Spleen (tissue), 11 donors: ENCODE results near the gene CDHR2. TPM values are rescaled to one million over a fixed set of nuclear protein-coding genes. Genes with fewer than 3 reads are reported as not detected.

Experiments
- DNase-seq: peaks from one replicate; pipeline ENCODE4 v3.0.0-alpha.2; 2020
- H3K27ac ChIP-seq, 8 donors: fragments of 200-600 bp; sonication (generic) in 7 of 8; 1 replicate in 4 of 8; 2 replicates in 4 of 8; pipeline versions ENCODE4 v1.5.0 to v1.8.0; 2016 to 2021; ENCODE audit warnings: inconsistent platforms in 4 of 8, mild to moderate bottlenecking in 4 of 8, moderate library complexity in 1 of 8
- H3K27me3 ChIP-seq, 7 donors: fragments of 200-600 bp; sonication (generic) in 6 of 7; replicated peaks in 1 of 7; 1 replicate in 4 of 7; 2 replicates in 3 of 7; pipeline versions ENCODE4 v1.5.0 to v1.8.0; 2016 to 2021; ENCODE audit warnings: inconsistent platforms in 3 of 7, mild to moderate bottlenecking in 1 of 7
- H3K36me3 ChIP-seq, 6 donors: fragments of 200-600 bp; sonication (generic) in 5 of 6; 1 replicate in 4 of 6; 2 replicates in 2 of 6; pipeline versions ENCODE4 v1.5.0 to v1.8.0; 2016 to 2021; ENCODE audit warnings: inconsistent platforms in 2 of 6
- H3K4me1 ChIP-seq, 6 donors: fragments of 200-600 bp; sonication (generic) in 5 of 6; 1 replicate in 3 of 6; 2 replicates in 3 of 6; pipeline versions ENCODE4 v1.5.0 to v1.8.0; 2016 to 2021; ENCODE audit warnings: inconsistent platforms in 3 of 6
- H3K4me3 ChIP-seq, 8 donors: fragments of 200-600 bp; sonication (generic) in 7 of 8; 1 replicate in 4 of 8; 2 replicates in 4 of 8; pipeline versions ENCODE4 v1.5.0 to v1.8.0; 2016 to 2021; ENCODE audit warnings: inconsistent platforms in 4 of 8, mild to moderate bottlenecking in 4 of 8, moderate library complexity in 2 of 8
- H3K9me3 ChIP-seq, 8 donors: fragments of 200-600 bp; sonication (generic) in 7 of 8; 1 replicate in 4 of 8; 2 replicates in 4 of 8; pipeline versions ENCODE4 v1.5.0 to v1.8.0; 2016 to 2021; ENCODE audit warnings: inconsistent platforms in 4 of 8
- POLR2A ChIP-seq, 3 donors: fragments of 450-650 bp; IDR thresholded peaks; one replicate each; pipeline ENCODE4 v1.5.1; 2017; ENCODE audit warnings: antibody characterized with exemption in 3 of 3, mild to moderate bottlenecking in 1 of 3
- POLR2AphosphoS5 ChIP-seq, 3 donors: sonication (generic); formaldehyde crosslinking; IDR thresholded peaks; one replicate each; pipeline ENCODE4 v1.5.1; 2017; ENCODE audit warnings: antibody characterized with exemption in 3 of 3
- WGBS, 5 donors: extraction: QIAGEN DNeasy Blood & Tissue Kit in 3 of 5; methylation state at CpG; one replicate each; pipeline versions ENCODE4 v1.1.5 to v1.1.7; 2013 to 2018; 5-methylcytosine and 5-hydroxymethylcytosine counted together
- intact Hi-C: fragments of 100-400 bp; cut with DNase I; formaldehyde crosslinking; loops from one replicate; pipeline ENCODE4 v1.15.0; 2023; ENCODE audit warnings: low total_unique reads
- polyA plus RNA-seq, 3 donors: library from polyadenylated mRNA; stranded (reverse); fragments of 200-250 nt; gene quantifications; one replicate each; pipeline ENCODE4 v1.2.1, GENCODE V29; 2013
- total RNA-seq, 7 donors: library from RNA; depleted of rRNA in 3 of 7; stranded (reverse); fragments of >200 nt in 3 of 7; fragmentation: NEBNext Ultra II Directional in 4 of 7; extraction: Animal tissue kit (Norgen Biotek cat#: 25700) in 4 of 7; gene quantifications; one replicate each; pipeline versions ENCODE4 v1.1.0 to v1.2.1, GENCODE V29; 2016 to 2021
- TF ChIP-seq, protein P1 (sequence below), 11 experiments: fragments of 200-600 bp in 7 of 11; fragments of 450-650 bp in 4 of 11; sonication (generic) in 4 of 11; IDR thresholded peaks in 8 of 11; conservative IDR thresholded peaks in 3 of 11; 1 replicate in 7 of 11; 2 replicates in 4 of 11; pipeline versions ENCODE4 v1.4.0 to v1.8.0; 2016 to 2021; ENCODE audit warnings: antibody characterized with exemption in 11 of 11, inconsistent platforms in 4 of 11, mild to moderate bottlenecking in 1 of 11
- donor health status: healthy with polysubstance abuse.
- donor health status: DM: no; HTN: no; CAD: no; lungs with moderate emphysema.
- donor health status: DM: no; HTN: no; CAD: no.
- donor health status: Bipolar disorder and iron deficiency.
- donor health status: healthy.
- donor health status: DM: no; HTN: no; CAD: no.
- donor health status: DM: yes; HTN: yes; CAD: no.

Gene CDHR2
- total and polyA plus RNA-seq, 10 donors, result 0.02 to 1.4 (median 0.33) TPM; not detected in 2

- H3K27me3 ChIP-seq, result no peaks in the 10 kb centered on the region
- H3K4me1 ChIP-seq, result peaks cover 31 to 80% (median 62%) of the 10 kb centered on the region in 6 donors
- TF ChIP-seq POLR2AphosphoS5 (IDR thresholded peaks at IDR 0.05), result peak; percentile 79 to 84 (median 82)
- TF ChIP-seq, protein P1, sequence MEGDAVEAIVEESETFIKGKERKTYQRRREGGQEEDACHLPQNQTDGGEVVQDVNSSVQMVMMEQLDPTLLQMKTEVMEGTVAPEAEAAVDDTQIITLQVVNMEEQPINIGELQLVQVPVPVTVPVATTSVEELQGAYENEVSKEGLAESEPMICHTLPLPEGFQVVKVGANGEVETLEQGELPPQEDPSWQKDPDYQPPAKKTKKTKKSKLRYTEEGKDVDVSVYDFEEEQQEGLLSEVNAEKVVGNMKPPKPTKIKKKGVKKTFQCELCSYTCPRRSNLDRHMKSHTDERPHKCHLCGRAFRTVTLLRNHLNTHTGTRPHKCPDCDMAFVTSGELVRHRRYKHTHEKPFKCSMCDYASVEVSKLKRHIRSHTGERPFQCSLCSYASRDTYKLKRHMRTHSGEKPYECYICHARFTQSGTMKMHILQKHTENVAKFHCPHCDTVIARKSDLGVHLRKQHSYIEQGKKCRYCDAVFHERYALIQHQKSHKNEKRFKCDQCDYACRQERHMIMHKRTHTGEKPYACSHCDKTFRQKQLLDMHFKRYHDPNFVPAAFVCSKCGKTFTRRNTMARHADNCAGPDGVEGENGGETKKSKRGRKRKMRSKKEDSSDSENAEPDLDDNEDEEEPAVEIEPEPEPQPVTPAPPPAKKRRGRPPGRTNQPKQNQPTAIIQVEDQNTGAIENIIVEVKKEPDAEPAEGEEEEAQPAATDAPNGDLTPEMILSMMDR (IDR thresholded peaks at IDR 0.05 in 8 of 11, conservative IDR thresholded peaks at IDR 0.05 in 3 of 11), result no peak
- no peaks in the 10 kb centered on the region for H3K9me3 ChIP-seq
- peak overlapping the region; percentile 72 to 100 (median 94) for H3K27ac ChIP-seq
- peak overlapping the region in 7 of 8 donors; percentile 6 to 93 (median 78) for H3K4me3 ChIP-seq
- intact Hi-C loops, result no loop called here
- H3K36me3 ChIP-seq, result no peaks in the 10 kb centered on the region
- peak; percentile 96 for DNase-seq
- 7 to 32% (median 25%) methylated on average over 6 to 12 of the region's 12 CpGs for WGBS, 5 donors
Observed at GRCh38 chr5:176541338-176542134, 7.6 kb upstream of the CDHR2 start.

GRCh38 chr5:176542135-176542595, 7.0 kb upstream of the CDHR2 start:
- peaks cover 31 to 85% (median 62%) of the 10 kb centered on the region in 6 donors for H3K4me1 ChIP-seq
- H3K27me3 ChIP-seq, result no peaks in the 10 kb centered on the region
- peak; percentile 92 for DNase-seq
- no peaks in the 10 kb centered on the region for H3K9me3 ChIP-seq
- peak overlapping the region; percentile 64 to 93 (median 76) for H3K4me3 ChIP-seq
- peak in 2 of 3 donors; percentile 18 to 63 for TF ChIP-seq POLR2AphosphoS5 (IDR thresholded peaks at IDR 0.05)
- TF ChIP-seq POLR2A (IDR thresholded peaks at IDR 0.05), result no peak
- H3K36me3 ChIP-seq, result no peaks in the 10 kb centered on the region
- intact Hi-C loops, result no loop called here
- 15 to 53% (median 21%) methylated on average over 11 to 16 of the region's 16 CpGs for WGBS, 5 donors
- peak overlapping the region; percentile 72 to 100 (median 94) for H3K27ac ChIP-seq

DNA sequence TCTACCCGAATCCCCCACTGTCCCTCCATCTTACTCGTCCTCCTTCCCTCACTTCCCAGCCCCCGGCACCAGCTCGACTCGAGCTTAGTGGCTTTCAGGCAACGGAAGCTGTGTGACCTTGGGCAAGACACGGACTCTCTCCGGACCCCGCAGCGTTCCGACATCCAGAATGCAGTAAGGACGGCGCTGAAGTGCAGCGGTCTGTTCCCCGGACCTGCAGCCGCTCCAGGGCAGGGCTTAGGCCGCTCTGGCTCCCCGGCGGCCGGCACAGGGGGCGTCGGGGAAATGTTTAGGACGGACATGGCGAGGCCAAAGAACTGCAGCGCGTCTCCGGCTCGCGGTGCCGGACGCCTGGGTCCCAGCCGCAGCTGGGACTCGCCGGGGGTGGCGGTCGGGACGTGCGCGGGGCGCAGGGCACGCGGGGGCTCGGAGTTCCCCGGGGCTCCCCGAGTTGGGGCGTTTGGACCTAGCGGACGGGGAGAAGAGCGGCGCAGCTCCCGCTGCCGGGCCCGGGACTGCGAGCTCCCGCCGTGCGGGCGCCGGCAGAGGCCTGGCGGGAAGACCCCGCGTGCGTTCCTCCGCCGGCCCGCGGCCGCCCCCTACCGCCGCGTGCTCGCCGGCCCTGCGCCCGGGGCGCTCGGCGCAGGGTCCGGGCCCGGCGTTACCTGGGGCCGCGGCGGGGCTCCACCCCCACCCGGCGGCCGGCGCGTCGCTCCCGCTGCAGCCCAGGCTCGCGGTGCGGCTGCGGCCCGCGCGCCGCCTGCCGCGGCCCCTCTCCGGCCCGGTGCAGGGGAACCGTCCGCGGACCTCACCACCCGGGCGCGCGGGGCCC, 6.3 kb upstream of the CDHR2 start:
- Histone ChIP-seq H3K27ac (peak overlapping the region; percentile 72 to 100 (median 94)), H3K27me3 (no peaks in the 10 kb centered on the region), H3K36me3 (no peaks in the 10 kb centered on the region), H3K4me1 (peaks cover 31 to 91% (median 62%) of the 10 kb centered on the region in 6 donors), H3K4me3 (peak overlapping the region; percentile 64 to 93 (median 76)), H3K9me3 (no peaks in the 10 kb centered on the region)
- WGBS, 5 donors, result 0 to 1% (median 1%) methylated on average over 29 to 110 of the region's 110 CpGs
- peak; percentile 1 to 53 (median 50) for TF ChIP-seq POLR2AphosphoS5 (IDR thresholded peaks at IDR 0.05)
- TF ChIP-seq POLR2A (IDR thresholded peaks at IDR 0.05), result no peak
- TF ChIP-seq, protein P1 (IDR thresholded peaks at IDR 0.05 in 8 of 11, conservative IDR thresholded peaks at IDR 0.05 in 3 of 11), result peak in 4 of 11 experiments; percentile 4 to 46 (median 18)
- DNase-seq, result peak; percentile 92
- intact Hi-C loops, result no loop called here

- Histone ChIP-seq H3K27me3 (no peaks in the 10 kb centered on the region), H3K27ac (peak overlapping the region; percentile 77 to 100 (median 94)), H3K36me3 (no peaks in the 10 kb centered on the region), H3K4me1 (peaks cover 25 to 92% (median 55%) of the 10 kb centered on the region in 6 donors), H3K4me3 (peak overlapping the region; percentile 51 to 93 (median 70)), H3K9me3 (no peaks in the 10 kb centered on the region)
- 0 to 1% (median 1%) methylated on average over 43 to 63 of the region's 63 CpGs for WGBS, 5 donors
- intact Hi-C loops, result no loop called here
- peak; percentile 95 for DNase-seq
- TF ChIP-seq, protein P1 (IDR thresholded peaks at IDR 0.05 in 8 of 11, conservative IDR thresholded peaks at IDR 0.05 in 3 of 11), result peak in 2 of 11 experiments; percentile 6 to 12
- TF ChIP-seq POLR2AphosphoS5 (IDR thresholded peaks at IDR 0.05) (peak; percentile 80 to 85 (median 82)), POLR2A (IDR thresholded peaks at IDR 0.05) (no peak)
Observed at GRCh38 chr5:176543428-176544182, 5.5 kb upstream of the CDHR2 start.
